GM12865 (cell line): Measurements from ENCODE around the gene GEMIN4.
"Not testable (repeated sequence)": the region's sequence is repeated elsewhere in the genome, so short reads cannot be mapped to it uniquely, and the experiment has no call there.

Experiments used
- DNase-seq: peaks from one replicate; pipeline ENCODE4 v3.0.0; 2010; ENCODE audit warnings: low read depth
- H3K4me3 ChIP-seq: 2 replicates; pipeline ENCODE4 v1.5.1; 2011; ENCODE audit warnings: mild to moderate bottlenecking, low read depth, low read length, control low read depth
- TF ChIP-seq, protein P1 (sequence below): IDR thresholded peaks from 2 replicates; pipeline ENCODE4 v1.5.1; 2011; ENCODE audit warnings: low read length, control low read depth, low read depth, inconsistent platforms; ENCODE audit not compliant: insufficient read depth; ENCODE audit errors: missing control alignments

Gene GEMIN4

DNA sequence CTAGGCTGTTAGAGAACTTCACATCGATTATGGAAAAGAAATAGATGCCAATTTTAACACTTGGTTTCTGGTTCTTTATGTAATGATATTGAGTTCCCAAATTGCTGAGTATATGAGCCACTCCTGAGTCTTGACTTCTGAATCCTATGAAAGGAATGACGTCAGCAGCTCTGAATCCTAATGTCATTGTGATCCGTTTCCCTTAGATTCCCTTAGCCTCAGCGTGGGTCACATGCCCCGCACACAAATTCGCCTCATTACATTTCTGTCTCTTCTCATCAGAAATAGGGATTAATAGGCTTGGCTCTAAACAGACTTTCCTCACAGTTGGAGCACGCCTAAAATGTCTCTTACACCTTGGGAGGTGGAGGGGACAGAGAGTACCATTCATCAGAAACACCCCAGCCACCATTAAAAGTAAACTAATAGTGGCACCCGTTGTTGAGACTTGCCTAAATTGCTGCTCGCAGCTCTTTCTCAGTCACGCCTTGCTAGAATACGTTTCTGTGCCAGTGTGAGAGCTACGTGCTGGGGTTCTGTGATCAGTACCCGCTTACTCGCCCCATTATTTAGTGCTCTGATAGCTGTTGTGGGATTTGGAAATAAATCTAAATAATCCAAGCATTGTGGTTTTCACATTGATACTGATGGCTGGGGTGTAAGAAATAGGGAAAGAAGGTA, 37.2 kb upstream of the GEMIN4 start:
- TF ChIP-seq, protein P1, sequence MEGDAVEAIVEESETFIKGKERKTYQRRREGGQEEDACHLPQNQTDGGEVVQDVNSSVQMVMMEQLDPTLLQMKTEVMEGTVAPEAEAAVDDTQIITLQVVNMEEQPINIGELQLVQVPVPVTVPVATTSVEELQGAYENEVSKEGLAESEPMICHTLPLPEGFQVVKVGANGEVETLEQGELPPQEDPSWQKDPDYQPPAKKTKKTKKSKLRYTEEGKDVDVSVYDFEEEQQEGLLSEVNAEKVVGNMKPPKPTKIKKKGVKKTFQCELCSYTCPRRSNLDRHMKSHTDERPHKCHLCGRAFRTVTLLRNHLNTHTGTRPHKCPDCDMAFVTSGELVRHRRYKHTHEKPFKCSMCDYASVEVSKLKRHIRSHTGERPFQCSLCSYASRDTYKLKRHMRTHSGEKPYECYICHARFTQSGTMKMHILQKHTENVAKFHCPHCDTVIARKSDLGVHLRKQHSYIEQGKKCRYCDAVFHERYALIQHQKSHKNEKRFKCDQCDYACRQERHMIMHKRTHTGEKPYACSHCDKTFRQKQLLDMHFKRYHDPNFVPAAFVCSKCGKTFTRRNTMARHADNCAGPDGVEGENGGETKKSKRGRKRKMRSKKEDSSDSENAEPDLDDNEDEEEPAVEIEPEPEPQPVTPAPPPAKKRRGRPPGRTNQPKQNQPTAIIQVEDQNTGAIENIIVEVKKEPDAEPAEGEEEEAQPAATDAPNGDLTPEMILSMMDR: no peak
- no peak overlapping the region for H3K4me3 ChIP-seq
- no peak for DNase-seq

DNA sequence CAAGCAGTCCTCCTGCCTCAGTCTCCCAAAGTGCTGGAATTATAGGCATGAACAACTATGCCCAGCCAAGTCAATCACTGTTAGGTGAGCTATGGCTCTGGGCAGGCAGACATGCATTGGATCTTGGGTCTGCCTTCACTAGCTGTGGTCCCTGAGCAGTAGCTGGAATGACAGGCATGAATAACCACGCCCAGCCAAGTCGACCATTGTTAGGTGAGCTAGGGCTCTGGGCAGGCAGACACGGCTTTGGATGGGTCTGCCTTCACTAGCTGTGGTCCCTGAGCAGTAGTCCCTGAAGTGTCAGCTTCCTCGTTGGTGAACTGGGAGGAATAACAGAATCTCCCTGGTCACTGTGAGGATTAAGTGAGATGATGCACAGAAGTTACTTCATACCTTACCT, 36.5 kb upstream of the GEMIN4 start:
- DNase-seq: no peak
- no peak overlapping the region for H3K4me3 ChIP-seq
- TF ChIP-seq, protein P1: no peak

DNA sequence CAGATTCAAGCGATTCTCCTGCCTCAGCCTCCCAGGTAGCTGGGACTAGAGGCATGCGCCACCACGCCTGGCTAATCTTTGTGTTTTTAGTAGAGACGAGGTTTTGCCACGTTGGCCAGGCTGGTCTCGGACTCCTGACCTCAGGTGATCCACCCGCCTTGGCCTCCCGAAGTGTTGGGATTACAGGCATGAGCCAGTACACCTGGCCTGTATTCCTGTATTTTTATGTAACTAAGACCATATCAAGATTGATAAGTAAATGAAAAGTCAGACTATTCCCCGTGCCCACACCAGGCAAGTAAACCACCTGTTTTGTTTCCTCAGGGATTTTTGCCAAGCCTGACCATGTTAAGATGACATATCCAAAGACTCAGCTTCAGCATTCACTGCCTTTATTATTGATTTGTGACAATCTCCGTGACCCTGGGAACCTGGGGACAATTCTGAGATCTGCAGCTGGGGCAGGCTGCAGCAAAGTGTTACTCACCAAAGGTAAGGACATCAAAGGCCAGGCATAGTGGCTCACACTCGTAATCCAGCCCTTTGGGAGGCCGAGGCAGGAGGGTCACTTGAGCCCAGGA, 35.7 kb upstream of the GEMIN4 start:
- no peak overlapping the region for H3K4me3 ChIP-seq
- TF ChIP-seq, protein P1: no peak

DNA sequence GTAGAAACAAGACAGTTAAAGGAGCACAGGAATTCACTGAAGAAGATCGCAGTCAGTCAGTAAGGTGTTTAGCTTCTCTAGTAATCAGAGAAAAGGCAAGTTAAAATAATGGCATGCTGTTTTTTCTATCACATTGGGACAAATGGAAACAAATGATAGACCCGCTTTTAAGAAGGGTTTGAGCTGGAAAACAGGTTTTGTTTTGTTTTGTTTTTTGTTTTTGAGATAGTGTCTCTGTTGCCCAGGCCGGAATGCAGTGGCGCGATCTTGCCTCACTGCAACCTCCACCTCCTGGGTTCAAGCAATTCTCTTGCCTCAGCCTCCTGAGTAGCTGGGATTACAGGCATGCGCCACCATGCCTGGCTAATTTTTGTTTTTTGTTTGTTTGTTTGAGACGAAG, 33.8 kb upstream of the GEMIN4 start:
- DNase-seq, H3K4me3 ChIP-seq: not testable (repeated sequence)

More for the DNA sequence above, 35.7 kb upstream of the GEMIN4 start:
- DNase-seq: no peak

DNA sequence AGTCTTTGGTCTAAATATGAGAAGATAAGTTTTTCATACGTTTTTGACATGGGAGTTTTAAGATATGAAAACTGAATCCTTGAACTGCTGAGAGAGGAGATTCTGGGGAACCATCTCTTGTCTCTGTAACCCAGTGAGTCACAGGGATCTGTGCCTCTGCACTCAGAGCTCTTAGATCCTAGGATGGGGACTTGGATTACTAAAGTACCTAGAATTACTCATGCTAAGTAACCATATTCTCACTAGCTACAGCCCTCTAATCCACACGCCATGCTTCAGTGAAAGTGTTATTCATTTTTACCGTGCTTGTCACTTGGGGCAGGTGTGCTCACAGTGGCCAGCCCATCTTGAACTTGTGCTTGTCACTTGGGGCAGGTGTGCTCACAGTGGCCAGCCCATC, 32.1 kb upstream of the GEMIN4 start:
- no peak overlapping the region for H3K4me3 ChIP-seq
- TF ChIP-seq, protein P1: no peak
- no peak for DNase-seq

DNA sequence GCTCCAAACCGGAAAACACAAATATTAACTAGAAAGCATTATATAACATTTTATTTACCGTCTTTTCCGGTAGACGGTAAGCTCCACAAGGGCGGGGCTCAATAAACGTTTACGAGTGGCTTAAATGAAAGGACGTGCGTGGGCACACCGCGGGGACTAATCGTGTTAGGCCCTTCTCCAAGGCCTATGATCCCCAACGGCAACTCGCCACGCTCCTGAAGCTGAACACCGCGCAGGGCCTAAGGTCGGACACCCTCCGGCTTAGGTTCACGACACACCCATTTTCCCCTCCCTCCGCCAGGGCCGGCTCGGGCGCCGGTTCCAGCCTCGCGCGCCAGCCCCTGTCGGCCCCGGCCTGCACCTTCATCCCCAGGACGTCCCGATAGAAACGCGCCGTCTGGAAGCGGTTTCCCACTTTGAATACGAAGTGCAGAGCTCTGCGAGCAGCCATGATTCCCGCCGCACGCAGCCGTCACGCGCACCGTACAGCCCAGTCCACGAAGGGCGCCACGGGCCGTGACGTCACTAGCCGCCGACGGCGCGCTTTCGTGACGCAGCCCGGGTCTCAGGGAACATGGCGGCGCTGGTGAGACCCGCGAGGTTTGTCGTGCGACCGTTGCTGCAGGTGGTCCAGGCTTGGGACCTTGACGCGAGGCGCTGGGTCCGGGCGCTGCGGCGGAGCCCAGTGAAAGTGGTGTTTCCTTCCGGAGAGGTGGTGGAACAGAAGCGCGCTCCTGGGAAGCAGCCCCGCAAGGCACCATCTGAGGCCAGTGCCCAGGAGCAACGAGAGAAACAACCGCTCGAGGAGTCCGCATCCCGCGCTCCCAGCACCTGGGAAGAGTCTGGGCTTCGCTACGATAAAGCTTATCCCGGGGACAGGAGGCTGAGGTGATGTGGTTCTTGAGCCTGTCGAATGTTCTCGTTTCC, 30.0 kb upstream of the GEMIN4 start, which contains the start of the genes GLOD4 and MRM3:
Gene GLOD4 (minus strand): TSS at position 476 of the 927 bp plus-strand sequence. CDS start 25 bp downstream, at position 451.
Gene MRM3 (plus strand): TSS at position 549 of the 927 bp plus-strand sequence. CDS start 26 bp downstream, at position 575.
- peak; percentile 92 for DNase-seq
- peak within 1 kb of the TSS; percentile 79 for H3K4me3 ChIP-seq
- TF ChIP-seq, protein P1: no peak

DNA sequence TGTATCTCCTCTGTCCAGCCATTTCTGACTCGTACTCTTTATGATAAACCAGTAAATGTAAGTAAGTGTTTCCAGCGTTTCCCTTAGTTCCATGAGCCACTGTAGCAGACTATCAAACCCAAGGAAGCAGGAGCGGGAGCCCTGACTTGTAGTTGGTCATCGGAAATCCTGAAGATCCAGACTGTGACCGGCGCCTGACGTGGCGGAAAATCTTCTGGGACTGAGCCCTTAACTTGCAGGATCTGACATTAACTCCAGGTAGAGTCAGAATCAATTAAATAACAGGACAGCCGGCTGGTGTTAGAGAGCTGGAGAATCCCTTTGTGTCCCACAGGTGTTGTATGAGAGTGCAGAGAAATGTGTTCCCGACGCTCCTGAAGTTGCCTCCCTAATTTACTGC, 26.0 kb upstream of the GEMIN4 start:
- H3K4me3 ChIP-seq: no peak overlapping the region
- DNase-seq: no peak
- TF ChIP-seq, protein P1: no peak
